Effector CD4-positive, alpha-beta T cell (primary cell): ENCODE measurements around the gene CCT6A.
"Not testable (repeated sequence)": the region's sequence is repeated elsewhere in the genome, so short reads cannot be mapped to it uniquely, and the experiment has no call there.

Source experiments
- DNase-seq: peaks from one replicate; pipeline ENCODE4 v3.0.0-alpha.2; 2020

CCT6A gene

GRCh38 chr7:56105508-56105907 is 53.9 kb downstream of the CCT6A start:
- peak; percentile 7 for DNase-seq

GRCh38 chr7:56106108-56107073 is 54.8 kb downstream of the CCT6A start, which contains the start of gene CHCHD2:
Gene CHCHD2 (minus strand): TSS chr7:56106476. CDS start chr7:56106413, 63 bp downstream.
- peak; percentile 91 for DNase-seq

DNA sequence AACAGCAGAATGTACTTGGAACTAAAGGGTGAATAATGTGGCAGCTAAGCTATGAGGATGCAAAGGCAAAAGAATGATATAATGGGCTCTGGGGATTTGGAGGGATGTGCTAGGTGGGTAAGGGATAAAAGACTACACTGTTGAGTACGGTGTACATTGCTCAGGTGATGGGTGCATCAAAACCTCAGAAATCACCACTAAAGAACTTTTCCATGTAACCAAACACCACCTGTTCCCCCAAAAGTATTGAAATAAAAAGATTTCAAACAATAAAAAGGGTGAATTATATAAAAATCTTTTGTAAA is 56.3 kb downstream of the CCT6A start:
- no peak for DNase-seq

- no peak for DNase-seq
Observed at GRCh38 chr7:56110611-56111010, 59.0 kb downstream of the CCT6A start.

DNA sequence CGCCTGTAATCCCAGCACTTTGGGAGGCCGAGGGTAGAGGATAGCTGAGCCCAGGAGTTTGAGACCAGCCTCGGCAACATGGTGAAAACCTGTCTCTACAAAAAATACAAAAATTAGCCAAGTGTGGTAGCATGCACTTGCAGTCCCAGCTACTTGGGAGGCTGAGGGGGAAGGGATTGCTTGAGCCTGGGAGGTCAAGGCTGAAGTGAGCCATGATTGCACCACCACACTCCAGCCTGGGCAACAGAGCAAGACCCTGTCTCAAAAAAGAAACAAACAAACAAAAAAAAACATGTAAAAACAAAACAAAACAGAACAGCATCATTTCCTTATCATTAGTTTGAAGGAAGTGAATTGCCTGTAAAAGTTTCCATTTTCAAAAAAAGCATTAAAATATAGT is 60.7 kb downstream of the CCT6A start:
- DNase-seq, result not testable (repeated sequence)
